ENCODE data around the gene GPR135.
"Not testable (repeated sequence)": the region's sequence is repeated elsewhere in the genome, so short reads cannot be mapped to it uniquely, and the experiment has no call there.

The GPR135 gene

GRCh38 chr14:59464486-59465315 lies 479 bp downstream of the GPR135 start:
- DNase-seq: peak; percentile 22

GRCh38 chr14:59463787-59464485 lies 1.2 kb downstream of the GPR135 start:
- DNase-seq: no peak

GRCh38 chr14:59461891-59462290 lies 3.3 kb downstream of the GPR135 start:
- no peak for DNase-seq

GRCh38 chr14:59460378-59460777 lies 4.8 kb downstream of the GPR135 start:
- DNase-seq: no peak

GRCh38 chr14:59458486-59458885 lies 6.7 kb downstream of the GPR135 start:
- no peak for DNase-seq

GRCh38 chr14:59455411-59455810 lies 9.8 kb downstream of the GPR135 start:
- no peak for DNase-seq

DNA sequence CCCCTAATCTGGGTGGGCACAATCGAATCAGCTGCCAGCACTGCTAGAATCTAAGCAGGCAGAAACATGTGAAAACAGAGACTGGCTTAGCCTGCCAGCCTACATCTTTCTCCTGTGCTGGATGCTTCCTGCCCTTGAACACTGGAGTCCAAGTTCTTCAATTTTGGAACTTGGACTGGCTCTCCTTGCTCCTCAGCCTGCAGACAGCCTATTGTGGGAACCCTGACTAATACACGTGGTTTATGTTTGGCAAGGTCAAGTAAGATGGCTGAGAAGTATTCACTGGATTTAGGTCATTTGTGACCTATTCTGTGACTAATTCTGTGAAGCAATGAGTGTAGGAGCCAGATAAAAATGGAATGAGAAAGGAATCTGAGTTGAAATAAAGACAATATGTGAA lies 11.0 kb downstream of the GPR135 start:
- DNase-seq: no peak

DNA sequence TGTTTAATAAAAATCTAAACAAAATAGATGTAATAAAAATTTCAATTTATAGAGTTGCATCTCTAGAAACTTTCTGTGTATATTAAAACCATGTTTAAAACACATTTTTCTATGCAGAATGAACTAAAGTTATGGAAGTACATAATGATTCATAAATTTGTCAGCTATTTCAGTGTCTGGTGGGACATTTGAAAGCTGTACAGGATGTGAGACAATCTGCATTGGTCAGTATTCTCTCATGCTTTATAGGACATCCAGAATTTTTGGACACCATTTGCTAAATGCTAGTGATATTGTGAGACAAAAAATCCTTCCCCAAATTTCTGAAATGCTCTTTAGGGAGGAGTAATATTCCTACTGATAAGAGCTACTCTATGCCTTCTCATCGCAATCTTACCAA lies 13.3 kb downstream of the GPR135 start:
- no peak for DNase-seq

DNA sequence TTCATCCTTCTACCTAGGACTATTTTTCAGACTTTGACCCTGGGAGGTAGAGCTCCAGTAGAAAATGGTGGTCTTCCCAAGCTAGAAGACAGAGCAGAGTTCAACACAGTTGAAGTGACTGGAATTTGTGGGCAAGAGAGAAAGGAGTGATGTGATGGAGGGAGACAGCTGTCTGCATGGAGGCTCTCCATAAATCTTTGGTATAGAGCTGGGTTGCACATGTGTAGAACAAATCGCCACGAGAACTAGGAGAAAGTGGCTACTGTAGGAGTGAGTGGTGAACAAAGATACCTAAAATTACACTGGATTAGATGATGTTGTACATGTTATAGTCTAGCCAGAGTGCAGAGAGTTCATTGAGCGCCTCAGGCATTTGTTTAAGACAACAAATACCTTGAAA lies 14.5 kb downstream of the GPR135 start:
- DNase-seq: no peak

DNA sequence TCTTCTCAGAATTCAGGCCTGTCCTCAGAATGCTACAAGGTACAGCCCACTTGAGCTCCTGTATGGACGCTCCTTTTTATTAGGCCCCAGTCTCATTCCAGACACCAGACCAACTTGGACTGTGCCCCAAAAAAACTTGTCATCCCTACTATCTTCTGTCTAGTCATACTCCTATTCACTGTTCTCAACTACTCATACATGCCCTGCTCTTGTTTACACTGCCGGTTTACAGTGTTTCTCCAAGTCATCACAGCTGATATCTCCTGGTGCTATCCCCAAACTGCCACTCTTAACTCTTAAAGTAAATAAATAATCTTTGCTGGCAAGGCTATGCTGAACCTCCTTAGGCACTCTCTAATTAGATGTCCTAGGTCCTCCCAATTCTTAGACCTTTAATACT lies 16.5 kb downstream of the GPR135 start:
- DNase-seq: not testable (repeated sequence)

DNA sequence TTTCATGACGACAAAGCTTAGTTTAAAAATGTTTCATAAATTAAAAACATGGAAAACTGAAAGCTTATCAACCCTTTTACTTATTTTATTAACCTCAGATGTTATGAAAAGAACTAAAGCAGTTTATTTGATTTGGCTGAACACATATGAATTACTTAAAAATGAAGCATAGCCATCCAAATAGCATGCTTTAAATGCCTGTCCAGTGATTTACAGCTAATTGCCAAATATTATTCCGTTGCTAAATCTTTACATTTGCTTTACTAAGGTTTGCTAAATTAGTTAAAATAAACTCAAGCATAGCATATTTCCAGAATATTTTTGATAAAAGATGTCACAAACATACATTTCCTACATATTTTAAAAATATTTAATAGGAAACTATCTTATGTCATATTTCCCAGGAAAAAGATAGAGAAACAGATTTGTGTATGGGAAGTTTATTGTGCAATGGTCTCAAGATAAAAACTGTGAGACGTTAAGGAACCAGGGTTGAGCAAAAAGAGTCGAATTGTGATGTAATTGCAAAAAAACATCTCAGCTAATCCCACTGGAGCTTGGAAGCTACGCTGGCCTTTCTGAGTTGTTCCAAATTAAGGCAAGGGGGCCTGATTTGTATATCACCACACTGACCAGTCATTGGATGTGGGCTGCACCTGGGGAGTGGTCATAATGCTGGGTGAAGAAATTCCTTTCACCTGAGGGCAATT lies 25.8 kb downstream of the GPR135 start:
- DNase-seq: no peak

DNA sequence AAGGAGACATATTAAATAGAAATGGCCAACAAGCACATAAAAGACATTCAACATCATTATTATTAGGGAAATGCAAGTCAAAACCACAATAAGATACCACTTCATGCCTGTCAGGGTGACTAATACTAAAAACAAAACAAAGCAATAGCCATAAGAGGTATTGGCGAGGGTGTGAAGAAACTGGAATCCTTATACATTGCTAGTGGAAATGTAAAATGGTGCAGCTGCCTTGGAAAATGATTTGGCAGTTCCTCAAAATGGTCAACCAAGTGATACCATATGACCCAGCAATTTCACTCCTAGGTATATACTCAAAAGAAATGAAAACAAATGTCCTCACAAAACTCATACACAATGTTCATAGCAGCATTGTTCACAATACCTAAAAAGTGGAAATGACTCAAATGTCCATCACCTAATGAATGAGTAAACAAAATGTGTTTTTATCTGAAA lies 27.0 kb downstream of the GPR135 start:
- DNase-seq: no peak

DNA sequence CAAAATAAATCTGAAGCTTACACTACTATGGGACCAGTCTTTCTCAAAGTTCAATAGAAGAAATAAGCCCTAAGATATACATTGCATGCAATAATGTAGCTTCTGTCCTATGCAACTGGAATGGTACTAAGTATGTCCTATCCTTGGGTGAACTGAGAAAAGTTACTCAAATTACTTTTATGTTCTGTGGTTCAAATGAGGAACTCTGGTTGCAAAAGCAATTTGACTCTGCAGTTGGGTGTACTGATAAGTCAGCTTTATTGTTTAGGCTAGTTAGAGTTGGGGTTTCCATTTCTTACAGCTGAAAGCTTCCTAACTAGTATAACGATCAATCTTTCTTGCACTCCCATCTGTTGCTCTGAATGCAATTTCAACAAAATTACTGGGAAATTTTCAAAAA lies 29.2 kb downstream of the GPR135 start:
- DNase-seq: no peak

DNA sequence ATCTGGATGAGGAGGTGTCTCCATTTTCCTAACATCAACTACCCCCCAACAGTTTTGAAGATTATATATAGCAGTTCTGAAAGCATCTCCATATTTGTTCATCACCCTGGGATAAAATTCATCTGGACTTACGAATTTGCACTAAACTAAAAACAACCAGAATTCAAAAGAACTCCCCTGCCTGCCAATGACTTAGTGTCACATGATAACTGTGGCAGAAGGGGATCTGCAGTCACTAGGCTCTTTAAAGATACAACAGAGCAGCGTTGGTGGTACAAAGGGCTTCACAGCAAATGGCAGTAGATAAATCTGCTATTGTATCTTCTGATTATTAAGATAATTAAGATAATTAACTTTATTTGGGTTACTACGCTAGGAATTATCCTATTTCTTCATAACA lies 30.1 kb downstream of the GPR135 start:
- no peak for DNase-seq

DNA sequence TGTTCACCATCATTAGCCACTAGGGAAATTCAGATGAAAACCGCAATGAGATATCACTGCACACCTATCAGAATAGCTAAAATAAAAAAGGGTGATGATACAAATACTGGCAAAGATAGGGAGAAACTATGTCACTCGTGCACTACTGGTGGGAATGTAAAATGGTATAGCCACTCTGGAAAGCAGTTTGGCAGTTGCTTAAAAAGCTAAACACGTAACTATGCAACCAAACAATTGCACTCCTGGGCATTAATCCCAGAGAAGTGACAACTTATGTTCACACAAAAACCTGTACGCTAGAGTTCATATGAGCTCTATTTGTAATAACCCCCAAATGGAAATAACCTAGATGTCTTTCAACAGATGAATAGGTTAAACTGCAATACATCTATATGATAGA lies 35.4 kb downstream of the GPR135 start:
- no peak for DNase-seq

GRCh38 chr14:59428581-59429012 lies 36.6 kb downstream of the GPR135 start:
- DNase-seq: no peak

DNA sequence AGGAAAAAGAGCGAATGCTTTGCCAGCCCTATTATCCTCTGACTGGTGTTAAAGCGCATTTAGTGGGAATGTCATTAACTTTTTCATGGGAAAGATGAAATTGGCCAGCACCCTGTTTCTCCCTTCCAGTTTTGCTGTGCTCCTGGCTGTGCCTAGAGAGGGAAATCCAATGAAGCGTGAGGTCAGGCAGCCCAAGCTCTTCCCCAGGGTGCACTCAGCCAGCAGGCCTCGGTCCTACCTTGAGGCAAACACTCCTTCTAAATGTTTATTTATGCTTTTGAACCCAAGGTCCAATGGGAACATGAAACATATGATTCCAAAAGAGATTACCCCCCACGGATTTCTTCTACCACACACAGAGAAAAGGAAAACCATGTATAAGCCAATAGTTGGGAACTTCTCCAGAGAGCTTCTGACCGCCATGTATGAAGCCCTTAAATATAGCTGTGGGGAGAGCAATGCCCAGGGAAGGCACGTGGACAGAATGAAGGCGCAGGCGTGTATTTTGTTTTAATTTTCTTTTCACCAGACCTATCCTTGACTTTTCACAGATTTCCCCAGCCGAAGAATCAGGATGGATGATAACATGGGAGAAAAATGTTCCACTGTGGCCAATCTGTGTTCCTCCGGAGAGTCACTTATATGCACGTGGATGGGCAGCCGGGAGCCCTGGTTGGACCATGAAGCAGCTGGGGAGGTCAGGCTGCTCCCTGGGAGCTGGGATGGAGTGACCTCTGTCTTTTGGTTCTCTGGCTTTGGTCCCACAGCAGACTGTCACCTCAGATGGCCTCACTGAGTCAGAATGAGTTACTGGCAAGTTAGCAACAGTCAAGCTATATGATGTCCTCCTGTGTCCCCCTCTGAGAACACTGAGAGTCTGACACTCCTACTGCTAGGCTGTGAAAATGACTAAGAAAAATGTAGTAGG lies 37.3 kb downstream of the GPR135 start:
- DNase-seq: no peak

GRCh38 chr14:59425322-59425935 lies 39.8 kb downstream of the GPR135 start:
- DNase-seq: no peak

DNA sequence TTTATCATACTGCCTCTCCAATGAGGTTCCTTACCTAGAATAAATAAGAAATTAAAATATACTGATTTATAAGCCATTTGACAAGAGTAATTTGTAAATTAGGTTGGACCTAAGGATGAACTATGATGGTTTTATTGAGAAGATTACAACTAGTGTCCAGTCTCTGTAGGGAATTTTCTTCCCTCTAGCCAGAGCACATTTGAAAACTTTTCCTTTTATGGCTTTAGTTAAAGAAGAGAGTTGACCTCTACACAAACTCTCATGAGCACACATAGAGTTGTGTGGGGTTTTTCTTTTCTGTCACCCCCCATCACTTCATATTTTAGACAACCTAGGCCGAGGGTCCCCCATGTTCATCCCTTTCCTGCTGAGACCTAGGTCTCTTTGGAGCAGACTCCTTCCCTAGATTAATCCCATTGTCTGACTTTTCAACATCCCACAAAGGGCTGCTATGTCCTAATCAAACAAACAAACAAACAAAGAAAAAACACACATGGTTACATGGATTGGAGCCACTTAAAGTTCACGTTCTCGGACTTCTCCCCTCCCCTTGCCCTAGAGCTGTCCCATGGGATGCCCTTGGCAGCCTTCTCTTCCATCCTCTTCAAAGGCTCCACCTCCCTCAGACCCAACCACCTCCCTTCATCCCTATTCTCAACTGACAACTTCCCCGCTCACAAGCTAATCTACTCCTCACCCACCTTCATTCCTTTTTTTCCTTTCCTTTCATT lies 40.7 kb downstream of the GPR135 start:
- no peak for DNase-seq

- no peak for DNase-seq
Observed at GRCh38 chr14:59422069-59422881, 42.9 kb downstream of the GPR135 start.

All from DMS153 (cell line).